Measurements from ENCODE around the gene PPM1M.

PPM1M gene

GRCh38 chr3:52231502-52232278 is 13.9 kb upstream of the PPM1M start:
- peak; percentile 76 for DNase-seq

GRCh38 chr3:52232279-52233107 is 13.1 kb upstream of the PPM1M start:
- DNase-seq: no peak

GRCh38 chr3:52233108-52233591 is 12.4 kb upstream of the PPM1M start:
- DNase-seq: no peak

GRCh38 chr3:52233968-52234367 is 11.6 kb upstream of the PPM1M start:
- DNase-seq: no peak

- DNase-seq: no peak
These were observed 10.8 kb upstream of the PPM1M start for GRCh38 chr3:52234516-52235447.

GRCh38 chr3:52236424-52236886 is 9.1 kb upstream of the PPM1M start:
- DNase-seq: no peak

GRCh38 chr3:52237006-52237656 is 8.4 kb upstream of the PPM1M start:
- no peak for DNase-seq

- DNase-seq: no peak
These were observed 7.8 kb upstream of the PPM1M start for GRCh38 chr3:52237657-52238172.

GRCh38 chr3:52238193-52238760 is 7.3 kb upstream of the PPM1M start:
- DNase-seq: no peak

- DNase-seq: peak; percentile 83
These were observed 6.5 kb upstream of the PPM1M start, which contains the start of gene TWF2 for GRCh38 chr3:52238761-52239701. TSS of gene TWF2 (minus strand) at chr3:52239158. CDS start at chr3:52239016, 142 bp downstream.

- DNase-seq: peak; percentile 48
These were observed 5.3 kb upstream of the PPM1M start for GRCh38 chr3:52240059-52240885.

- DNase-seq: no peak
These were observed 4.6 kb upstream of the PPM1M start for GRCh38 chr3:52240886-52241370.

GRCh38 chr3:52242039-52242438 is 3.5 kb upstream of the PPM1M start:
- no peak for DNase-seq

- DNase-seq: no peak
These were observed 1.5 kb upstream of the PPM1M start for GRCh38 chr3:52243791-52244628.

GRCh38 chr3:52246264-52246620 is 683 bp downstream of the PPM1M start:
- DNase-seq: no peak

- DNase-seq: peak; percentile 13
These were observed 1.3 kb downstream of the PPM1M start for GRCh38 chr3:52246728-52247408.

GRCh38 chr3:52247409-52248164 is 2.0 kb downstream of the PPM1M start:
- peak; percentile 0 for DNase-seq
